Mesenchymal stem cell (in vitro differentiated cells and primary cell): ENCODE measurements around the gene ZDHHC14.
A peak's percentile ranks its signal among the peaks of the same experiment; 100 is the strongest.

ENCODE experiments used
- DNase-seq: peaks from one replicate; pipeline ENCODE4 v3.0.0-alpha.2; 2013
- H2AFZ ChIP-seq: one replicate; pipeline ENCODE4 v1.6.1; 2013; ENCODE audit warnings: low read depth, mild to moderate bottlenecking, control low read depth, inconsistent platforms, low read length, moderate library complexity
- H2AK5ac ChIP-seq: 2 replicates; pipeline ENCODE4 v1.6.1; 2013; ENCODE audit warnings: low read length, moderate library complexity, mild to moderate bottlenecking, inconsistent platforms; ENCODE audit not compliant: severe bottlenecking
- H2BK120ac ChIP-seq: one replicate; pipeline ENCODE4 v1.6.1; 2013; ENCODE audit warnings: low read depth, mild to moderate bottlenecking, inconsistent platforms, low read length, moderate library complexity
- H2BK12ac ChIP-seq, 2 experiments: one replicate each; pipeline ENCODE4 v1.6.1; 2013; ENCODE audit warnings: inconsistent platforms in 2 of 2, low read length in 2 of 2, mild to moderate bottlenecking in 2 of 2, moderate library complexity in 2 of 2, control low read depth in 1 of 2
- H2BK15ac ChIP-seq: one replicate; pipeline ENCODE4 v1.6.1; 2013; ENCODE audit warnings: mild to moderate bottlenecking, low read depth, inconsistent platforms; ENCODE audit not compliant: poor library complexity, severe bottlenecking
- H2BK5ac ChIP-seq: 2 replicates; pipeline ENCODE4 v1.6.1; 2013; ENCODE audit warnings: low read depth, mild to moderate bottlenecking, low read length, control low read depth, inconsistent platforms; ENCODE audit not compliant: poor library complexity, severe bottlenecking
- H3K14ac ChIP-seq, 2 experiments: one replicate each; pipeline ENCODE4 v1.6.1; 2013; ENCODE audit warnings: inconsistent platforms in 2 of 2, low read length in 2 of 2, control low read depth in 1 of 2, mild to moderate bottlenecking in 1 of 2, moderate library complexity in 1 of 2
- H3K18ac ChIP-seq, 2 experiments: one replicate each; pipeline ENCODE4 v1.6.1; 2013; ENCODE audit warnings: inconsistent platforms in 2 of 2, low read length in 2 of 2, control low read depth in 1 of 2, low read depth in 1 of 2, mild to moderate bottlenecking in 1 of 2
- H3K23ac ChIP-seq, 2 experiments: one replicate each; pipeline ENCODE4 v1.6.1; 2013; ENCODE audit warnings: inconsistent platforms in 2 of 2, low read length in 2 of 2, mild to moderate bottlenecking in 2 of 2, moderate library complexity in 2 of 2, control low read depth in 1 of 2
- H3K27ac ChIP-seq: 2 replicates; pipeline ENCODE4 v1.5.1; 2013; ENCODE audit warnings: mild to moderate bottlenecking, moderate library complexity, low read length, control low read depth, inconsistent platforms; ENCODE audit not compliant: poor library complexity, severe bottlenecking
- H3K27me3 ChIP-seq, 2 experiments: 2 replicates each; pipeline versions ENCODE4 v1.6.1 to v1.7.0; 2013; ENCODE audit warnings: low read length in 2 of 2, mild to moderate bottlenecking in 2 of 2, moderate library complexity in 2 of 2, control low read depth in 1 of 2, inconsistent platforms in 1 of 2; ENCODE audit not compliant: control insufficient read depth in 1 of 2, insufficient read depth in 1 of 2
- H3K36me3 ChIP-seq, 2 experiments: 2 replicates each; pipeline versions ENCODE4 v1.6.1 to v1.7.0; 2013; ENCODE audit warnings: low read length in 2 of 2, control low read depth in 1 of 2, inconsistent platforms in 1 of 2, low read depth in 1 of 2, mild to moderate bottlenecking in 1 of 2; ENCODE audit not compliant: insufficient read depth in 2 of 2, control insufficient read depth in 1 of 2
- H3K4ac ChIP-seq, 2 experiments: one replicate each; pipeline ENCODE4 v1.6.1; 2013; ENCODE audit warnings: inconsistent platforms in 2 of 2, low read length in 2 of 2, mild to moderate bottlenecking in 2 of 2, moderate library complexity in 2 of 2, control low read depth in 1 of 2, low read depth in 1 of 2
- H3K4me1 ChIP-seq: 2 replicates; pipeline ENCODE4 v1.6.1; 2013; ENCODE audit warnings: low read depth, low read length, control low read depth; ENCODE audit not compliant: control insufficient read depth, insufficient read depth
- H3K4me2 ChIP-seq: 2 replicates; pipeline ENCODE4 v1.6.1; 2013; ENCODE audit warnings: low read length, mild to moderate bottlenecking, inconsistent platforms; ENCODE audit not compliant: poor library complexity, severe bottlenecking
- H3K4me3 ChIP-seq, 2 experiments: 2 replicates each; pipeline versions ENCODE4 v1.5.1 to v1.7.0; 2013; ENCODE audit warnings: low read length in 2 of 2, mild to moderate bottlenecking in 2 of 2, control low read depth in 1 of 2, low read depth in 1 of 2; ENCODE audit not compliant: insufficient read depth in 1 of 2
- H3K79me1 ChIP-seq: replicated peaks from 2 replicates; pipeline ENCODE4 v1.6.1; 2013; ENCODE audit warnings: mild to moderate bottlenecking, control low read depth, low read length, inconsistent platforms; ENCODE audit not compliant: poor library complexity, severe bottlenecking
- H3K9ac ChIP-seq: 2 replicates; pipeline ENCODE4 v1.7.0; 2013; ENCODE audit warnings: mild to moderate bottlenecking, low read length, moderate library complexity
- H3K9me3 ChIP-seq: 2 replicates; pipeline ENCODE4 v1.7.0; 2013; ENCODE audit warnings: mild to moderate bottlenecking, low read length; ENCODE audit not compliant: control insufficient read depth
- H4K8ac ChIP-seq: one replicate; pipeline ENCODE4 v1.6.1; 2013; ENCODE audit warnings: inconsistent platforms, mild to moderate bottlenecking, low read length, moderate library complexity
- H4K91ac ChIP-seq: one replicate; pipeline ENCODE4 v1.6.1; 2013; ENCODE audit warnings: mild to moderate bottlenecking, low read length, inconsistent platforms
- WGBS: methylation state at CpG from one replicate; pipeline ENCODE4 v1.1.7; 2013; ENCODE audit warnings: mixed read lengths; 5-methylcytosine and 5-hydroxymethylcytosine counted together

ZDHHC14 gene

DNA sequence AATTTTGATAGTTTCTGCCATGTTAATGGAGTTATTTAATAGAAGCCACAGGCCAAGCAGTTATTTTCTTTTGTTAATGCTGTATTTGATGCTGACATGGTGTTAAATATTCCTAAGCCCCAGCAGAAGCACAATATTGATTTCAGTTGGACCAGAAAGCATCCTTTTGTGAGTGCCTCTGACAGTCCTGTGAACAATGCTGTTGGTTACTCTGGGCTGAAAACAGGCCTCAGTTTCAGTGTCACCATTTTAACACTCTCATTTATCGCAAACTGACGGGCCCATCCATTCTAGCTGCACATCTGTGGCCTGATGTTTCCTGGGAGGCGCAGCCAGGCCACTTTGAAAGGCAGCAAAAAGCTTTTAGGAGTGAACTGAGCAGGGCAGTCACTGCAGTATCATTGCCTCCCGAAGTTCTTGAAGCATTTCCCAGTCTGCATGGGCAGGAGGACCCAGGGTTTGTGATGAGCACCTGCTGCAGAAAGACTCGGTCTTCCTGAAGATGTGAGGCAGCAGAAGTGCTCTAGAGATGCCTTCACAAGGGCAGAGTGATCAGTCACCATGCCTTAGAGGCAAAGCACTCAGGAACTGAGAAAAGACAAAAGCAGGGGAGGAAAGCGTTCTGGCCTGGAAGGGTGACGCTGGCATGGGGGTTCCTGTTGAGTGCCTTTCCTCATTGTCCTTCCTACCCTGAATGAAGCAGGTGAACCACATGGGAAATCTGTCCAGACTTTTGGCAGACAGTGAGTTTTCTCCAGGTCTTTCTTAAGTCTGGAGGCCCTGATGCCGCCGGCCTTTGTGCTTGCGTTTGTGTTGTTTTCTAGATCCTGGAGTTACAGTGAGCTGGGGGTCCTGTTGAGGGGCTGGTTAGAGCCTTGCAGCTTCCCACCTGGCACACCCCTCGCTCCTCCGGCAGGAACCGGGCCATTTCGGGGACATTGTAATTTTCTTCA is 74.0 kb downstream of the ZDHHC14 start:
- Histone ChIP-seq H3K4me1 (peaks cover 2% of the 10 kb centered on the region), H2BK120ac (no peak overlapping the region), H3K79me1 (peaks cover 15% of the 10 kb centered on the region), H3K18ac (no peak overlapping the region), H2BK12ac (no peak overlapping the region), H4K8ac (no peak overlapping the region), H4K91ac (no peak overlapping the region), H3K27ac (no peak overlapping the region), H2BK5ac (no peak overlapping the region), H3K14ac (no peak overlapping the region), H3K9ac (no peak overlapping the region), H3K4me3 (no peak overlapping the region), H2BK15ac (no peak overlapping the region), H3K4ac (no peak overlapping the region), H3K23ac (no peak overlapping the region), H3K27me3 (no peaks in the 10 kb centered on the region), H2AFZ (no peak overlapping the region), H2AK5ac (peak overlapping the region; percentile 9), H3K9me3 (no peaks in the 10 kb centered on the region), H3K4me2 (no peak overlapping the region), H3K36me3 (peaks cover 0 to 4% of the 10 kb centered on the region in 2 experiments)
- DNase-seq, result no peak
- WGBS, result 89% methylated on average over 14 of the region's 14 CpGs

GRCh38 chr6:157455731-157456523 is 74.9 kb downstream of the ZDHHC14 start:
- H3K9ac ChIP-seq, result no peak overlapping the region
- H2BK12ac ChIP-seq, result no peak overlapping the region
- no peaks in the 10 kb centered on the region for H3K9me3 ChIP-seq
- DNase-seq, result no peak
- no peak overlapping the region for H3K4me3 ChIP-seq
- no peak overlapping the region for H3K4me2 ChIP-seq
- H2AK5ac ChIP-seq, result no peak overlapping the region
- H4K91ac ChIP-seq, result no peak overlapping the region
- H3K4ac ChIP-seq, result no peak overlapping the region
- no peak overlapping the region for H2AFZ ChIP-seq
- H3K18ac ChIP-seq, result no peak overlapping the region
- H3K27me3 ChIP-seq, result no peaks in the 10 kb centered on the region
- 82% methylated on average over 25 of the region's 25 CpGs for WGBS
- H2BK5ac ChIP-seq, result no peak overlapping the region
- no peak overlapping the region for H4K8ac ChIP-seq
- no peak overlapping the region for H3K27ac ChIP-seq
- H2BK15ac ChIP-seq, result no peak overlapping the region
- H3K14ac ChIP-seq, result no peak overlapping the region
- H3K4me1 ChIP-seq, result peaks cover 6% of the 10 kb centered on the region
- peaks cover 15% of the 10 kb centered on the region for H3K79me1 ChIP-seq
- no peak overlapping the region for H2BK120ac ChIP-seq
- peaks cover 0 to 4% of the 10 kb centered on the region in 2 experiments for H3K36me3 ChIP-seq
- no peak overlapping the region for H3K23ac ChIP-seq

DNA sequence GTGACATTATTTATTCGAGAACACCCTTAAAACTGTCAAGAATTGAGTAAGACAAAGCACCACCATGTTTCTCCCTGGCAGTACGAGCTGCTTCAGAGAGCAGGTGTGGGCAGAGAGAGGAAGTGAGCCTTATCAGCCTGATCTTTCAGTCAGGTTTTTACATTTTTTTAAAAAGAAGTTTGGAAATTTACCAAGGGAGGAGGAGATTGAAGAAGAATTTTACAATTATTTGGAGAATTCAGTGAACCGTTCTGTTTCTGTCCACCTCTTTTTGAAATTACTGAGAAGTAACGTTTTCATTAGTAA is 75.5 kb downstream of the ZDHHC14 start:
- peaks cover 0 to 4% of the 10 kb centered on the region in 2 experiments for H3K36me3 ChIP-seq
- no peak overlapping the region for H3K4ac ChIP-seq
- H3K27me3 ChIP-seq, result no peaks in the 10 kb centered on the region
- H3K9me3 ChIP-seq, result no peaks in the 10 kb centered on the region
- 95% methylated on average over 4 of the region's 4 CpGs for WGBS
- no peak overlapping the region for H3K4me2 ChIP-seq
- no peak overlapping the region for H3K4me3 ChIP-seq
- no peak overlapping the region for H2BK12ac ChIP-seq
- no peak overlapping the region for H3K14ac ChIP-seq
- H3K4me1 ChIP-seq, result peaks cover 9% of the 10 kb centered on the region
- no peak overlapping the region for H2AK5ac ChIP-seq
- peaks cover 15% of the 10 kb centered on the region for H3K79me1 ChIP-seq
- H4K8ac ChIP-seq, result no peak overlapping the region
- H3K23ac ChIP-seq, result no peak overlapping the region
- no peak overlapping the region for H2BK5ac ChIP-seq
- H3K18ac ChIP-seq, result no peak overlapping the region
- H3K27ac ChIP-seq, result no peak overlapping the region
- no peak overlapping the region for H2AFZ ChIP-seq
- no peak overlapping the region for H2BK120ac ChIP-seq
- DNase-seq, result no peak
- no peak overlapping the region for H4K91ac ChIP-seq
- no peak overlapping the region for H3K9ac ChIP-seq
- H2BK15ac ChIP-seq, result no peak overlapping the region

DNA sequence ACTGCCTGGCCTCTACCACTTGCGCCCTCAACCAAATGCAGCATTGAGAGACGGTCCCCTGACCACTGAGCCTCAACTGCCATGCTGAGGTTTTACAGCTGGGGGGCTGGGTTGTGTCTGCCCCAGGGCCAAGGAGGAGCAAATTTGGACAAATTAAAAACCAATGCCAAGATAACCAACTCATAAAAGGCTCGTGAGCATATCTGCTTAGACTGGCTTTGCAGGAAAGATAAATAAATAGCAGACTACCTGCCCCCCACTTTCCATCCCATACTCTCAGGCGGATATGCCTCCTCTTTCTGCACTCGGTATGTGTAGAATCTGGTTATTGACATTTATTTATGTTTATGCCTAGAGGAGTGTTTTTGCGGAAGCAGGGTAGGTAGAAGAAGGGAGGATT is 76.8 kb downstream of the ZDHHC14 start:
- H2BK120ac ChIP-seq, result no peak overlapping the region
- H3K18ac ChIP-seq, result no peak overlapping the region
- H3K4me3 ChIP-seq, result no peak overlapping the region
- no peak overlapping the region for H3K4ac ChIP-seq
- no peak overlapping the region for H3K4me2 ChIP-seq
- no peaks in the 10 kb centered on the region for H3K27me3 ChIP-seq
- H3K36me3 ChIP-seq, result peaks cover 0 to 4% of the 10 kb centered on the region in 2 experiments
- no peak overlapping the region for H3K14ac ChIP-seq
- H3K27ac ChIP-seq, result no peak overlapping the region
- WGBS, result 87% methylated on average over 4 of the region's 6 CpGs
- H3K4me1 ChIP-seq, result peaks cover 10% of the 10 kb centered on the region
- H4K91ac ChIP-seq, result no peak overlapping the region
- no peak overlapping the region for H2BK15ac ChIP-seq
- no peak overlapping the region for H2AK5ac ChIP-seq
- no peak overlapping the region for H2BK12ac ChIP-seq
- H3K79me1 ChIP-seq, result peaks cover 14% of the 10 kb centered on the region
- no peak overlapping the region for H2AFZ ChIP-seq
- no peak overlapping the region for H3K9ac ChIP-seq
- no peak overlapping the region for H3K23ac ChIP-seq
- no peaks in the 10 kb centered on the region for H3K9me3 ChIP-seq
- H4K8ac ChIP-seq, result no peak overlapping the region
- no peak overlapping the region for H2BK5ac ChIP-seq
- no peak for DNase-seq
